Activated gamma-delta T cell treated with Interleukin-2 at 50 U/mL for 16 hours (primary cell): ENCODE measurements around the gene OCLN.
"Not testable (repeated sequence)": the region's sequence is repeated elsewhere in the genome, so short reads cannot be mapped to it uniquely, and the experiment has no call there.

Experiments used
- DNase-seq: peaks from one replicate; pipeline ENCODE4 v3.0.0-alpha.2; 2020

The OCLN gene

DNA sequence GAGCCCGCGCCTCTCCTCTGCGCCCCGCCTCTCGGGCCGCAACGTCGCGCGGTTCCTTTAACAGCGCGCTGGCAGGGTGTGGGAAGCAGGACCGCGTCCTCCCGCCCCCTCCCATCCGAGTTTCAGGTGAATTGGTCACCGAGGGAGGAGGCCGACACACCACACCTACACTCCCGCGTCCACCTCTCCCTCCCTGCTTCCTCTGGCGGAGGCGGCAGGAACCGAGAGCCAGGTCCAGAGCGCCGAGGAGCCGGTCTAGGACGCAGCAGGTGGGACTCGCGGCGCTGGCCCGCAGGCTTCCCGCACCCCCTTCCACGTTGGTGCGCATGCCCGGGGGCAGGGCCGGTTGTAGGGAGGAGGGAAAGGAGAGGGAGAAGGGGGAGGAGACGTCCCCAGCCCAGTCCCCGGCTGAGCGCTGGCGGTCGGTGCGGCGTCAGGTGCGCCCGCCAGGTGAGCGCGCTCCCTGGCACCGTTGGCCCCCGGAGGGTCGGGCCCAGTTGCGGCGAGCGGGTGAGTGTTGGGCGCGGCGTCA, at the start of gene OCLN:
OCLN (plus strand) TSS at position 400 of the 532 bp plus-strand sequence. CDS start 11,455 bp downstream, outside the sequence.
- no peak for DNase-seq

GRCh38 chr5:69444127-69444754, 48.3 kb upstream of the OCLN start:
- no peak for DNase-seq

GRCh38 chr5:69449511-69449910, 43.1 kb upstream of the OCLN start:
- no peak for DNase-seq

- no peak for DNase-seq
Observed at GRCh38 chr5:69450116-69450515, 42.5 kb upstream of the OCLN start.

- DNase-seq = not testable (repeated sequence)
Observed at GRCh38 chr5:69450527-69450926, 42.1 kb upstream of the OCLN start.

- no peak for DNase-seq
Observed at GRCh38 chr5:69451941-69452647, 40.5 kb upstream of the OCLN start.

- not testable (repeated sequence) for DNase-seq
Observed at GRCh38 chr5:69453487-69453886, 39.1 kb upstream of the OCLN start.

- DNase-seq = no peak
Observed at GRCh38 chr5:69454460-69455249, 37.9 kb upstream of the OCLN start.

DNA sequence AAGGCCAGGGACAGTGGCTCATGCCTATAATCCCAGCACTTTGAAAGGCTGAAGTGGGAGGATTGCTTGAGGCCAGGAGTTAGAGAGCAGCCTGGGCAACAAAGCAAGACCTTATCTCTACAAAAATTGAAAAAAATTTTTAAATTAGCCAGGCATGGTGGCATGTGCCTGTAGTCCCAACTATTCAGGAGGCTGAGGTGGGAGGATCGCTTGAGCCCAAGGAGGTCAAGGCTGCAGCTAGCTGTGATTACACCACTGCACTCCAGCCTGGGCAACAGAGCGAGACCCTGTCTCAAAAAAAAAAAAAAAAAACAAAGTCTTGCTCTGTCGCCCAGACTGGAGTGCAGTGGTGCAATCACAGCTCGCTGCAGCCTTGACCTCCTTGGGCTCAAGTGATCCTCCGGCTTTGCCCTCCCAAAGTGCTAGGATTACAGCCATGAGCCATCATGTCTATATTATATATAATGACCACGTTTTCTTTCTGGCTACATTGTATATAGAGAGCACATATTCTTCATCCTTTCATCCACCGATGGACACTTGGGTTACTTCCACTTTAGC, 37.1 kb upstream of the OCLN start:
- not testable (repeated sequence) for DNase-seq

DNA sequence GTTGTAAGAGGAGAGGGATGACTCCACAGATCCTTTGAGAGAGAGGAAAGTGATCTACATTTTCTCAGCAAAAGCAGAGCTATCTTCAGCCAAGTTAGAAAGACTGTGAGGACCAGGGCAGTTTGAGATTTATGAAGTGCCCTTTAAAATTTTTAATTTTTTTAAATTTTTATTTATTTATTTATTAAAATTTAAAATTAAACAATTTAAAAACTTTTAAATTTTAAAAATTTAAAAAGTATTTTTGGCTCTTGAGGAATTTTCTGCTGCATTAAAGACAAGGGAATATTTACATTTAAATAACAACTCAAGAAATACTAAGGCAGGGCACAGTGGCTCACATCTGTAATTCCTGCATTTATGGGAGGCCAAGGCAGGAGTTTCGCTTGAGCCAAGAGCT, 30.4 kb upstream of the OCLN start:
- DNase-seq = no peak

GRCh38 chr5:69466375-69466774, 26.2 kb upstream of the OCLN start:
- DNase-seq = not testable (repeated sequence)

DNA sequence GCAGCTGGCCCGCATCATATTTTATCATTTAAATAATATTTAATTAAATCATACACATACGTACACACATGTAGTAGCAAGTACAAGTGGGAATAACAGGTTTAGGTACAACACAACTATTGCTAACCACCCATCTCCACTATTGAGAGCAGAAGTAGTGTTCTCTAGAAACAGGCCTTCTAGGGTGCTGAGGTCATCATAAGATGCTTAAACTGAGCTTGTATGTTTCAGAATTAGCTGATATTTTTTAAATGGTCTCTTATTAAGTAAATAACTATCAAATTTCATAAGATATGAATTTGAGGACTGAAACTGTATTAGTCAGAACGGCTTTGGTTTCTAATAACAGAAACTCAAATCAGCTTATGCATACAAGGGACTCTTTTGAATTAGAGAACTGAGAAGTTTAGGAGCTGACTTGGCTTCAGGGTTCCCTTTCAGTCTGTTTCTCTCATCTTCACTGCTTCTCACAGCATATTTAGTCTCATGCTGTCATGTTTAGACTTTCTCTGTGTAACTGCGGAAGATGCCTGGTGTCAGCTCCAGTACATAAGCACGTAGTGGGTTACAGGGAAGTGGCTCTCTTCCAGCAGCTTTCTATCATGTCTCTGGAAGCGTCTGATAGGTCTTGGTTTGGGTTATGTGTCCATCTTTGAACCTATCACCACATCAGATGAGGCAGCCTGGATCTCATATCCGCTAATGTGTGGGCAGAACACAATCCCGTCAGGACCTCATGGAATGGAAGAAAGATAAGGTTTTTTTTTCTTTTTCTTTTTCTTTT, 25.0 kb upstream of the OCLN start:
- no peak for DNase-seq

DNA sequence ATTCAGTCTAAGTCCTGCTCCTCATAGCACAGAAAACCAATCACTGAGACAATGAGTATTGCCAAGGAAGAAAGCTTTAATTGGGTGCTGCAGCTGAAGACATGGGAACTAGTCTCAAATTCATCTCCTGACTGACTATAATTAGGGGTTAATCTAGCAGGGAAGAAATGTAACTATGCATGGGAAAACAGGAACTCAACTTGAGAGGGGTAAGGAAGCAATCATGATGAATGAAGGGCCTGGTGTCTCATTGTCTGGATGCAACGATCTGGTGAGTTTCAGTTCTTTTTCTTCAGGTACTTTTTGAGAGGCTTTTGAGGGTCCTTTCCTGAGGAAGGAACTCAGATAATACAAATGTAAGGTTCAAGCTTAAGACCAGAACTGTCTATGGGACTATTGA, 24.0 kb upstream of the OCLN start:
- DNase-seq = no peak

DNA sequence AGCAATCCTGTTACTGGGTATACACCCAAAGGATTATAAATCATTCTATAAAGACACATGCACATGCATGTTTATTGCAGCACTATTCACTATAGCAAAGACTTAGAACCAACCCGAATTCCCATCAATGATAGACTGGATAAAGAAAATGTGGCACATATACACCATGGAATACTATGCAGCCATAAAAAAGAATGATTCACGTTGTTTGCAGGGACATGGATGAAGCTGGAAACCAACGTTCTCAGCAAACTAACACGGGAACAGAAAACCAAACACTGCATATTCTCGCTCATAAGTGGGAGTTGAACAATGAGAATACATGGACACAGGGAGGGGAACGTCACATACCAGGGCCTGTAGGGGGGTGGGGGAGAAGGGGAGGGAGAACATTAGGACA, 21.1 kb upstream of the OCLN start:
- DNase-seq = not testable (repeated sequence)

DNA sequence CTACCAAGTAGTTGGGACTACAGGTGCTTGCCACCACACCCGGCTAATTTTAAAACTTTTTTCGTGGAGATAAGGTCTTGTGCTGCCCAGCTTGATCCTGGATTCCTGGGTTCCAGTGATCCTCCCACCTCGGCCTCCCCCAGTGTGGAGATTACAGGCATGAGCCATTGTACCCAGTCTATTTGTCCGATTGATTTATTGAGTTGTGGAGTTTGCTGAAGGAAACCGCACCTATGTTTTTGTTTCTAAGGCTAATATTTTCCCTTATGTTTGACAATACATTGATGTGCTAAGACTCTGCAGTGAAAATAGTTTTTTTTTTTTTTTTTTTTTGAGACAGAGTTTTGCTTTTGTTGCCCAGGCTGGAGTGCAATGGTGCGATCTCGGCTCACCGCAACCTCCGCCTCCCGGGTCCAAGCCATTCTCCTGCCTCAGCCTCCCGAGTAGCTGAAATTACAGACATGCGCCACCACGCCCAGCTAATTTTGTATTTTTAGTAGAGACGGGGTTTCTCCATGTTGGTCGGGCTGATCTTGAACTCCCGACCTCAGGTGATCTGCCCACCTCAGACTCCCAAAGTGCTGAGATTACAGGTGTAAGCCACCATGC, 20.0 kb upstream of the OCLN start:
- DNase-seq = not testable (repeated sequence)

DNA sequence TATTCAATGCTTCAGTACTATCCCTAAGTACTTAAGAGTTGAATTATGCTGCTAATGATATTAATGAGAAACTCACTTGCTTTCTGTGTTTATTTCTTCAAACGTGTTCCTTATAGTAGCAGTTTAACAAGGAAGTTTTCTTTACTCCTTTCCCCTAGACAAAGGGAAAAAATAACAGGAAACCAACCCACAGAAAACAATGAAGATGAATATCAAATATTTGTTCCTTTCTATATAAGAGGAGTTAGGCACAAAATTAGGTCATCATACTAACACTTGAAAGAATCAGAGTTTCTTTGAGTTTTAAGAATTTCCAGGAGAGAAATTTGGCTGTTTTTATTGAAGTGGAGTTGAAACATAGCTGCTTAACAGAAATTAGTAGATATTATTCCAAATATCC, 15.4 kb upstream of the OCLN start:
- no peak for DNase-seq

GRCh38 chr5:69478296-69478695, 14.3 kb upstream of the OCLN start:
- not testable (repeated sequence) for DNase-seq

- DNase-seq = no peak
Observed at GRCh38 chr5:69484891-69485290, 7.7 kb upstream of the OCLN start.

DNA sequence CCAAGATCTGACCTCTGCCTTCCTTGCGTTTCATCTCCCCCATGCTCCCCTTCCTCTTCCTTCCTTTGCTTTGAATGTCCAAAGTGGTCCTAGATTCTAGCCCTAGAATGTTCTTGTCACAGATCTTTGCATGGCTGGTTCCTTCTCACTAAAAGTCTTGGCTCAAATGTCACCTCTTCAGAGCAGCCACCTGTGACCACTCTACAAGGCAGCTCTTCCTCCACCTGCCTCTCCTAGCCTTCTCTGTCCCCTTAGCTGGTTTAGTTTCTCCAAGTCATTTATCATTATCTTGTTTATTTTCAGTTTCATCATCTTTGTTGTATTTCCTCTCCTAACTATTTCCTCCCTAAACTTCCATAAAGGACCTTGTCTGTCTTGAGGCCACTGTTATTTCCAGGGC, 7.1 kb upstream of the OCLN start:
- DNase-seq = no peak

GRCh38 chr5:69489246-69489645, 3.3 kb upstream of the OCLN start:
- no peak for DNase-seq

DNA sequence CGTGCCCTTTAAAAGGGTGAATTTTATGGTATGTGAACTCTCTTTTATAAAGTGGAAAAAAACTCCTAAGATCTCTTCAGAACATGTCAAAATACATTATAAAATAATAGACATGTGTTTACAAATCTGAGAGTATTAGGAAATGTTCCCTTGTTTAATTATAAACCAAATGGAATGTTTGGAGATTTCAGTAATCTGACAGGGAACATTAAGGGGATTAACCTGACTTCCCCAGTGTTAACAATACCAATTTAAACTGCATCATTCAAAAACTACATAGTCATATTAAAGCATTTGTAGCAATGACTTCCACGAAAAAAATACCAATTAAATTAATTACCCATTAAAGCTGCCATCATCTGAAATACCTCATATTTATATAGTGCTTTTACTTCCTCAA, 1.6 kb upstream of the OCLN start:
- no peak for DNase-seq

GRCh38 chr5:69491838-69492390, 676 bp upstream of the OCLN start:
- no peak for DNase-seq
